ENCODE data around the gene NUP205. TPM values are rescaled to one million over a fixed set of nuclear protein-coding genes. Genes with fewer than 3 reads are reported as not detected.

The NUP205 gene
- total and polyA plus RNA-seq, 2 donors (not counting 1 experiment from before 2014, with no cell fraction given) = 31.4 to 70.3 TPM

- Histone ChIP-seq H2AFZ (ENCODE audit: insufficient read depth, low read depth, low read length, poor library complexity, severe bottlenecking) (no peak overlapping the region), H3K4me1 (ENCODE audit: control insufficient read depth in 2 of 2, insufficient read depth in 2 of 2, low read length in 2 of 2) (no peaks in the 10 kb centered on the region), H3K27ac (ENCODE audit: low read length in 2 of 2) (no peak overlapping the region), H3K27me3 (replicated peaks in 1 of 4; ENCODE audit: control extremely low read depth in 1 of 4, control insufficient read depth in 3 of 4, insufficient read depth in 4 of 4, low read length in 3 of 4) (no peaks in the 10 kb centered on the region), H3K4me3 (ENCODE audit: control extremely low read depth in 1 of 5, extremely low read depth in 1 of 5, insufficient read depth in 1 of 5, low read depth in 2 of 5, low read length in 4 of 5) (no peak overlapping the region), H3K9ac (ENCODE audit: low read length) (no peak overlapping the region), H4K20me1 (ENCODE audit: control insufficient read depth, insufficient read depth, low read length, poor library complexity, severe bottlenecking) (no peaks in the 10 kb centered on the region), H3K9me3 (ENCODE audit: control extremely low read depth in 1 of 3, control insufficient read depth in 2 of 3, insufficient read depth in 1 of 3, low read length in 2 of 3) (no peaks in the 10 kb centered on the region), H3K36me3 (replicated peaks in 1 of 2; ENCODE audit: control extremely low read depth in 1 of 2, control insufficient read depth in 1 of 2, extremely low read depth in 1 of 2, insufficient read depth in 2 of 2, low read length in 1 of 2) (no peaks in the 10 kb centered on the region), H3K79me2 (ENCODE audit: control insufficient read depth, insufficient read depth, low read length) (no peaks in the 10 kb centered on the region), H3K4me2 (replicated peaks; ENCODE audit: low read depth, low read length, poor library complexity, severe bottlenecking) (no peak overlapping the region)
- Mint-ChIP-seq H3K4me3 (no peak overlapping the region), H3K9me3 (ENCODE audit: insufficient read depth) (no peaks in the 10 kb centered on the region), H3K27me3 (no peaks in the 10 kb centered on the region), H3K4me1 (no peaks in the 10 kb centered on the region), H3K27ac (no peak overlapping the region)
- CTCF ChIA-PET = no interaction called here
- TF ChIP-seq CTCF (IDR thresholded peaks at IDR 0.05) (no peak), EZH2 (IDR thresholded peaks at IDR 0.05; ENCODE audit: borderline replicate concordance, insufficient read depth, low read depth, low read length, poor library complexity, severe bottlenecking) (no peak)
- WGBS (ENCODE audit: insufficient coverage) = 80% methylated on average over 8 of the region's 8 CpGs
- POLR2A ChIA-PET = no interaction called here
- ATAC-seq (ENCODE audit: low read depth) (no peak), DNase-seq (no peak)
- intact Hi-C loops (cut with micrococcal nuclease) = no loop called here
Measured at GRCh38 chr7:135697276-135698049, 139.7 kb downstream of the NUP205 start.

Small RNA genes within 50 kb of the gene (small RNA-seq; reads per million reads assigned to genes)
- gene RNU6-1154P (ENCODE audit: insufficient read length, low read depth, low replicate concordance) = not detected

Other genes with a start within 250 kb of the NUP205 start
- 52.1 and 55.1 TPM in 2 replicates for gene CNOT4, start 47.8 kb upstream of the NUP205 start, total RNA-seq
- gene CNOT4, start 47.8 kb upstream of the NUP205 start, polyA plus RNA-seq = 9.8 and 10.7 TPM in 2 replicates
- 30.3 and 33.5 TPM in 2 replicates for gene STMP1, start 104.6 kb downstream of the NUP205 start, total RNA-seq
- 9.9 and 11.0 TPM in 2 replicates for gene STMP1, start 104.6 kb downstream of the NUP205 start, polyA plus RNA-seq
- not detected in 2 replicates for gene SLC13A4, start 170.3 kb downstream of the NUP205 start, total RNA-seq
- gene SLC13A4, start 170.3 kb downstream of the NUP205 start, polyA plus RNA-seq = not detected in 2 replicates
- not detected in 2 replicates for gene FAM180A, start 190.9 kb downstream of the NUP205 start, total RNA-seq
- gene FAM180A, start 190.9 kb downstream of the NUP205 start, polyA plus RNA-seq = not detected in 2 replicates